Prostate gland (tissue), 2 donors: Measurements from ENCODE around the gene XPR1. TPM values are rescaled to one million over a fixed set of nuclear protein-coding genes. Genes with fewer than 3 reads are reported as not detected.

Experiments
- DNase-seq: peaks from one replicate; pipeline ENCODE4 v3.0.0-alpha.2; 2019; ENCODE audit warnings: low spot score
- H3K27ac ChIP-seq, 2 donors: fragments of 200-600 bp; sonication (generic); 2 replicates each; pipeline ENCODE4 v1.5.1; 2017 to 2019
- H3K27me3 ChIP-seq: fragments of 200-600 bp; sonication (generic); replicated peaks from 2 replicates; pipeline ENCODE4 v1.5.1; 2019; ENCODE audit not compliant: insufficient read depth
- H3K36me3 ChIP-seq, 2 donors: fragments of 200-600 bp; sonication (generic); 1 replicate in 1 of 2; 2 replicates in 1 of 2; pipeline versions ENCODE4 v1.5.1 to v1.8.1; 2017 to 2019
- H3K4me1 ChIP-seq: fragments of 200-600 bp; sonication (generic); replicated peaks from 2 replicates; pipeline ENCODE4 v1.5.1; 2019
- H3K4me3 ChIP-seq, 2 donors: fragments of 200-600 bp; sonication (generic); 2 replicates each; pipeline ENCODE4 v1.5.1; 2017 to 2019
- H3K9me3 ChIP-seq: fragments of 200-600 bp; sonication (generic); 2 replicates; pipeline ENCODE4 v1.5.1; 2017
- POLR2A ChIP-seq: fragments of 450-650 bp; IDR thresholded peaks from one replicate; pipeline ENCODE4 v1.6.1; 2016; ENCODE audit warnings: antibody characterized with exemption, mild to moderate bottlenecking
- POLR2AphosphoS5 ChIP-seq: sonication (generic); formaldehyde crosslinking; IDR thresholded peaks from one replicate; pipeline ENCODE4 v1.6.1; 2017; ENCODE audit warnings: antibody characterized with exemption
- WGBS: methylation state at CpG from one replicate; pipeline ENCODE4 v1.1.5; 2018; 5-methylcytosine and 5-hydroxymethylcytosine counted together
- intact Hi-C: fragments of 100-400 bp; cut with DNase I; formaldehyde crosslinking; loops from one replicate; pipeline ENCODE4 v1.14.2; 2022
- total RNA-seq, 2 donors: library from RNA; depleted of rRNA; stranded (reverse); fragments of >200 nt; gene quantifications; one replicate each; pipeline ENCODE4 v1.1.0, GENCODE V29; 2016
- TF ChIP-seq, protein P1 (sequence below), 4 experiments: fragments of 200-600 bp in 2 of 4; fragments of 450-650 bp in 2 of 4; sonication (generic) in 2 of 4; IDR thresholded peaks; 1 replicate in 3 of 4; 2 replicates in 1 of 4; pipeline ENCODE4 v1.5.1; 2016 to 2019; ENCODE audit warnings: antibody characterized with exemption in 4 of 4, mild to moderate bottlenecking in 2 of 4, moderate library complexity in 2 of 4

The XPR1 gene
- total RNA-seq, 2 donors from 2014 or later: 17.5 to 70.3 TPM

DNA sequence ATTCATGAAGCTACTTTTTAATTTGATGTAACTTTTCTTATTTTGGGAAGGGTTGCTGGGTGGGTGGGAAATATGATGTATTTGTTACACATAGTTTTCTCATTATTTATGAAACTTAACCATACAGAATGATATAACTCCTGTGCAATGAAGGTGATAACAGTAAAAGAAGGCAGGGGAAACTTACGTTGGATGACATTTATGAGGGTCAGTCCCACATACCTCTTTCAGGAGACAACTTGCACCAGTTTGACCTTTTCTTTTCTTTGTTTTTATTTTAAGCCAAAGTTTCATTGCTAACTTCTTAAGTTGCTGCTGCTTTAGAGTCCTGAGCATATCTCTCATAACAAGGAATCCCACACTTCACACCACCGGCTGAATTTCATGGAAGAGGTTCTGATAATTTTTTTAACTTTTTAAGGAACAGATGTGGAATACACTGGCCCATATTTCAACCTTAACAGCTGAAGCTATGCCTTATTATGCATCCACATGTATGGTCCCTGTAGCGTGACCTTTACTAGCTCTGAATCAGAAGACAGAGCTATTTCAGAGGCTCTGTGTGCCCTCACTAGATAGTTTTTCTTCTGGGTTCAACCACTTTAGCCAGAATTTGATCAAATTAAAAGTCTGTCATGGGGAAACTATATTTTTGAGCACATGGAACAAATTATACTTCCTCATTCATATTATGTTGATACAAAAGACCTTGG lies 252.9 kb downstream of the XPR1 start:
- no peaks in the 10 kb centered on the region for H3K9me3 ChIP-seq
- TF ChIP-seq, protein P1, sequence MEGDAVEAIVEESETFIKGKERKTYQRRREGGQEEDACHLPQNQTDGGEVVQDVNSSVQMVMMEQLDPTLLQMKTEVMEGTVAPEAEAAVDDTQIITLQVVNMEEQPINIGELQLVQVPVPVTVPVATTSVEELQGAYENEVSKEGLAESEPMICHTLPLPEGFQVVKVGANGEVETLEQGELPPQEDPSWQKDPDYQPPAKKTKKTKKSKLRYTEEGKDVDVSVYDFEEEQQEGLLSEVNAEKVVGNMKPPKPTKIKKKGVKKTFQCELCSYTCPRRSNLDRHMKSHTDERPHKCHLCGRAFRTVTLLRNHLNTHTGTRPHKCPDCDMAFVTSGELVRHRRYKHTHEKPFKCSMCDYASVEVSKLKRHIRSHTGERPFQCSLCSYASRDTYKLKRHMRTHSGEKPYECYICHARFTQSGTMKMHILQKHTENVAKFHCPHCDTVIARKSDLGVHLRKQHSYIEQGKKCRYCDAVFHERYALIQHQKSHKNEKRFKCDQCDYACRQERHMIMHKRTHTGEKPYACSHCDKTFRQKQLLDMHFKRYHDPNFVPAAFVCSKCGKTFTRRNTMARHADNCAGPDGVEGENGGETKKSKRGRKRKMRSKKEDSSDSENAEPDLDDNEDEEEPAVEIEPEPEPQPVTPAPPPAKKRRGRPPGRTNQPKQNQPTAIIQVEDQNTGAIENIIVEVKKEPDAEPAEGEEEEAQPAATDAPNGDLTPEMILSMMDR (IDR thresholded peaks at IDR 0.05): no peak
- TF ChIP-seq POLR2A: no peak
- TF ChIP-seq POLR2AphosphoS5: no peak
- H3K4me1 ChIP-seq: no peaks in the 10 kb centered on the region
- 84% methylated on average over 3 of the region's 3 CpGs for WGBS
- no peaks in the 10 kb centered on the region for H3K36me3 ChIP-seq
- intact Hi-C loops: no loop called here
- no peak overlapping the region for H3K27ac ChIP-seq
- no peaks in the 10 kb centered on the region for H3K27me3 ChIP-seq
- H3K4me3 ChIP-seq: no peak overlapping the region
- DNase-seq: no peak

DNA sequence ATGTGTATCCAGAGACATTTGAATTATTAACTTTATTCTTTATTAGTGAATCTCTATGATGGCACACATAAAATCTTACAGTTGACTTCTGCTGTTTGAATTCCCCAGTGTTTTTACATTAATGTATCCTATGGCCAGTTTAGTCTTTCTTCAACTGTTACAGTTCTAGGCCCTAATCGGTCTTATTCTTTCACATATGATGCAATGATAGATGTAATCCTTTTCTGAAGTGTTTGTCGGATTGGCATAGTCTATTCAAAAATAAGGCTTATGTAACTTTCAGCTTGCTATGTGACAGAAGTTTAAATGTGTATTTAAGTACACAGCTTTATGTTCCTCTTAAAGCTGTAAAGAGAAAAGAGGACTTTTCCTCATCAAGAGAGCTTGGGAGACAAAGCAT lies 254.5 kb downstream of the XPR1 start:
- 94% methylated on average over 2 of the region's 2 CpGs for WGBS
- TF ChIP-seq, protein P1 (IDR thresholded peaks at IDR 0.05): no peak
- no peak for TF ChIP-seq POLR2AphosphoS5
- TF ChIP-seq POLR2A: no peak

DNA sequence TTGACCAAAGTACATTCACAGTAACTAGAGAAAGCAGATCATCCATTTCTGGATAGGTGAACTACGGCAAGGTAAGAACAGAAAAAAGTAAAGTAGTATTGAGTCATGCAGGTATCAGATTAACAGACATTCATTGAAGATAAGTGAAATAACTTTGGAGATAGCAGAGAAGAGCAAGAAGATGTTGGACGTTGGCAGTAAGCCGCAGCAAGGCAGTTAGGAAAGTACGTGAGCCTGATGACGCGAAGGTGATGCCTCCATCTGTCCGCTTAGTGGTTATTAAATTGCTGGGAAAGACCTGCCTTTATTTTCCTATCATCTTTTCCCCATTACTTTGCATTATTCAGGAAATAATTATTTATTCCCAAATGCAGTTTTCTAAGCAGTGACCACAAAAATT lies 256.0 kb downstream of the XPR1 start:
- 96% methylated on average over 7 of the region's 7 CpGs for whole genome bisulfite sequencing
- intact Hi-C loops: no loop called here
- TF ChIP-seq, protein P1 (IDR thresholded peaks at IDR 0.05): no peak
- no peak for TF ChIP-seq POLR2AphosphoS5
- TF ChIP-seq POLR2A: no peak

More for the DNA sequence above, 254.5 kb downstream of the XPR1 start:
- Histone ChIP-seq H3K27me3 (no peaks in the 10 kb centered on the region), H3K27ac (no peak overlapping the region), H3K4me3 (no peak overlapping the region), H3K4me1 (no peaks in the 10 kb centered on the region), H3K36me3 (no peaks in the 10 kb centered on the region), H3K9me3 (no peaks in the 10 kb centered on the region)
- intact Hi-C loops: no loop called here
- DNase-seq: no peak

DNA sequence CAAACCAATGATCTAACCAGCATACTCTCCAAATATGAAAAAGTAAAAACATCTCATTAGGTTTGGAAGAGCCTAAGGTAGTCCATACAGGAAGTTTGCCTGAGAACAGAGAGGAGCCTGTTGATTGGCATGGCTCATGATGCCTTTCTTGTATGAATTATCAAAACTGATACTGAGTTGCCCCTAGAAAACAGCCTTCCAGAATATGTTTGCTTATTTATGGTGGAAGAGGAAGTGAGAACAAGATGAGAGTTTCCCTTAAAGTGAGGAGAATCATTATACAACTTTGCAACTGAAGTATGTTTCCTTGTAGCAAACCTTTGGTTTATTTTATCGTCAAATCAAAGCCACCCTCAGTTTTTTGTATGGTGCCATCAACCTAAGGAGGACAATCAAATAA lies 257.0 kb downstream of the XPR1 start:
- Histone ChIP-seq H3K4me1 (no peaks in the 10 kb centered on the region), H3K4me3 (no peak overlapping the region), H3K9me3 (no peaks in the 10 kb centered on the region), H3K27me3 (no peaks in the 10 kb centered on the region), H3K36me3 (no peaks in the 10 kb centered on the region), H3K27ac (no peak overlapping the region)
- TF ChIP-seq, protein P1 (IDR thresholded peaks at IDR 0.05): no peak
- TF ChIP-seq POLR2A (no peak), POLR2AphosphoS5 (no peak)
- 50% methylated on average over 1 of the region's 1 CpG for WGBS
- intact Hi-C loops: no loop called here
- no peak for DNase-seq

More for the DNA sequence above, 256.0 kb downstream of the XPR1 start:
- H3K36me3 ChIP-seq: no peaks in the 10 kb centered on the region
- no peaks in the 10 kb centered on the region for H3K9me3 ChIP-seq
- no peaks in the 10 kb centered on the region for H3K4me1 ChIP-seq
- H3K27me3 ChIP-seq: no peaks in the 10 kb centered on the region
- H3K27ac ChIP-seq: no peak overlapping the region
- DNase-seq: no peak
- no peak overlapping the region for H3K4me3 ChIP-seq

DNA sequence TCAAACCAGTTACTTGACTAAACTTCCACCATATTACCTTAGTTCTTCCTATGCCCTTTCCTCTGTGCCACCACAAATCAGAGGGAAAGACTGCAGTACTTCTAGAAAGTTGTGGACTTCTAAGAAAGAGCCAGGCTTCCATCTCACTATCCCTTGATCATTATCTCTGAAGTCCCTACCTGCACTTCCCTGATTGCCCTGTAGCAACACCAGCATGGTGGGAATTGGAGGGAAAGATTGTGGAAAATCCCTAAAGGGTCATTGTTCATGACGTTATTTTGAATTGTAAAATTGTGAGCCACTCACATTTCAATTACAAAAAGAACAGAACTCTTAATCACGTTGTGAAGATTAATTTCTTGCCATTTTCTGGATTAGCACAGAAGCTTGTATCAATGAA lies 257.5 kb downstream of the XPR1 start:
- Histone ChIP-seq H3K36me3 (no peaks in the 10 kb centered on the region), H3K27ac (no peak overlapping the region), H3K9me3 (no peaks in the 10 kb centered on the region), H3K27me3 (no peaks in the 10 kb centered on the region), H3K4me1 (no peaks in the 10 kb centered on the region), H3K4me3 (no peak overlapping the region)
- DNase-seq: no peak
- TF ChIP-seq POLR2AphosphoS5 (no peak), POLR2A (no peak)
- TF ChIP-seq, protein P1 (IDR thresholded peaks at IDR 0.05): no peak
- intact Hi-C loops: no loop called here
- 85% methylated on average over 2 of the region's 2 CpGs for WGBS
